ENCODE data around the gene MICA.
"Not testable (repeated sequence)": the region's sequence is repeated elsewhere in the genome, so short reads cannot be mapped to it uniquely, and the experiment has no call there.

MICA gene

DNA sequence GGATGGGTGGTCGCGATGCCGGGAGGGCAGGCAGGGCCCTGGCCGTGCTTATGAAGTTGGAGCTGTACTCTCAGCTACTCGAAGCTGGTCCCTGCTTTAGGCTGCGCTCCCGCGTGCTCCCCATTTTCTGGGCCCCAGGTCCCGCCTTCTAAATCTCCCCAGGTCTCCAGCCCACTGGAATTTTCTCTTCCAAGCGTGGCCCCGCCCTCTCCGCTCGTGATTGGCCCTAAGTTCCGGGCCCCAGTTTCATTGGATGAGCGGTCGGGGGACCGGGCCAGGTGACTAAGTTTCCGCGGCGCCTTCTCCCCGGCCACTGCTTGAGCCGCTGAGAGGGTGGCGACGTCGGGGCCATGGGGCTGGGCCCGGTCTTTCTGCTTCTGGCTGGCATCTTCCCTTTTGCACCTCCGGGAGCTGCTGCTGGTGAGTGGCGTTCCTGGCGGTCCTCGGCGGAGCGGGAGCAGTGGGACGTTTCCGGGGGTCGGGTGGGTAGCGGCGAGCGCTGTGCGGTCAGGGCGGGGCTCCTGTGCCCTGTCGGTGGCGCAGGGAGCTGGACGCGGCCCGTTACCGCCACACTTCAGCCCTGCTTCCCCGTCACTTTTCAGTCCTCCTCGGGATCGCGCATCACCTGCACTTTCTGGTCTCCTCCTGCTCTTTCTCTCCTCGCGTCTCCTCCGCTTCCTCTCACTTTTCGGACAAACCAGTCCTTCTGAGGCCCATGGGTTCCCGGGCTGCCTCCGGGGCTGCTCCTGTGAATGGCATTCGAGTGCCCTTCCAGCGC, at the start of gene MICA:
Gene MICA, plus strand, starts transcription at position 313 of the 778 bp plus-strand sequence. Its CDS starts 38 bp downstream, at position 351.
- DNase-seq, result peak; percentile 81

DNA sequence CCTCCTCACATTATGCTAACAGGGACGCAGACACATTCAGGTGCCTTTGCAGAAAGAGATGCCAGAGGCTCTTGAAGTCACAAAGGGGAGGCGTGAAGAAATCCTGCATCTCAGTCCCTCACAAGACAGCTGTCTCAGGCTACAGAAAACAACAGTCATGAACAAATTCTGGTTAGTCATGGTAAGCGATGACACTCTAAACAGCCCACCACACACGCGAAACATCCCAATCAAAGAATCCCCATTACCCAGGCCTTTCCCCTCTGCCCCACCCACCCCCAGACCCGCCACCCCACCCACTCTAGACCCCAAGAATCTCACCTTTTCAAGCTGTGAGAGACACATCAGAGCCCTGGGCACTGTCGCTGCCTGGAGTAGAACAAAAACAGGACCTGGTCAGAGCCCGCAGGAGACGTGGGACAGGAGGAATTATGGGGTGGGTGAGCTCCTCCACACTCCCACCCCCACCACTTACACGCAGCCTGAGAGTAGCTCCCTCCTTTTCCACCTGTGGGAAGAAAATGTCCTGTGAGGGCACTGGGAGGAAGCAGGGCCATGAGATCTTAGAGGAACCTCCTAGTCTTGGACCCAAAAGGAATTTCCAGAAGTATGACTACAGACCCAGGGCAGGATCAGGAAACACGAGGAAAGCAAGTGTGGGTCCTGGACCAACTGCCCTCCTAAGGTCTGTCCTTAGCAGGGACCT, 49.1 kb upstream of the MICA start:
- no peak for DNase-seq

DNA sequence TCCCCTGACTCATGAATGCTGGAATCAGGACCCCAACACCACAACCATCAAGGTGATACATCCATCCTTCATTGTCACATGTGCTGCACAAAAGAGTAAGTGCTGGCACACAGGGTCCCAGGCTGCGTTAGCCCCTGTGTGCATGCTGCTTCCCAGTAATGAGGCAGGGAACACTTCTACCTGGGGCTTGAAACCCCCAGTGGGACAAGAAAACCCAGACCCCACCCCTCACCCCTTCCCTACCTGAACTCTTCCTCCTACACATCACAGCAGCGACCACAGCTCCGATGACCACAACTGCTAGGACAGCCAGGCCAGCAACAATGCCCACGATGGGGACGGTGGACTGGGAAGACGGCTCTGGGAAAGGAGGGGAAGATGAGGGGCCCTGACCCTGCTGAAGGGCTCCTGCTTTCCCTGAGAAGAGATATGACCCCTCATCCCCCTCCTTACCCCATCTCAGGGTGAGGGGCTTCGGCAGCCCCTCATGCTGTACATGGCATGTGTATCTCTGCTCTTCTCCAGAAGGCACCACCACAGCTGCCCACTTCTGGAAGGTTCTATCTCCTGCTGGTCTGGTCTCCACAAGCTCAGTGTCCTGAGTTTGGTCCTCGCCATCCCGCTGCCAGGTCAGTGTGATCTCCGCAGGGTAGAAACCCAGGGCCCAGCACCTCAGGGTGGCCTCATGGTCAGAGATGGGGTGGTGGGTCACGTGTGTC, 48.4 kb upstream of the MICA start:
- DNase-seq, result no peak

DNA sequence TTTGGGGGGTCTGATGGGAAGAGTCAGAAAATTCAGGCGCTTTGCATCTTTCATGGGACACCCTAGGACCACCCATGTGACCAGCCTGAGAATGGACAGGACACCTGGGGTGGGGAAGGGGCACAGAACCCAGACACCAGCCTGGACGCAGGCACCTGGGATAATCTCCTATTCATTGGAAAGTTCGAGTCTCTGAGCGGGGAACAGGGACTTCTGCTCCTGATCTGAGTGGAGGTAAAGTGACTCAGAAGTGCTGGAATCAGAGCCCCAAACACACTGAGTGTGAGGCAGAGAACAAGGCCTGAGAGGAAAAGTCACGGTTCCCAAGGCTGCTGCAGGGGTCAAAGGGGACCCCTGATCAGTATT, 47.8 kb upstream of the MICA start:
- DNase-seq, result no peak

- DNase-seq, result no peak
Measured at GRCh38 chr6:31356216-31356945, 47.0 kb upstream of the MICA start.

DNA sequence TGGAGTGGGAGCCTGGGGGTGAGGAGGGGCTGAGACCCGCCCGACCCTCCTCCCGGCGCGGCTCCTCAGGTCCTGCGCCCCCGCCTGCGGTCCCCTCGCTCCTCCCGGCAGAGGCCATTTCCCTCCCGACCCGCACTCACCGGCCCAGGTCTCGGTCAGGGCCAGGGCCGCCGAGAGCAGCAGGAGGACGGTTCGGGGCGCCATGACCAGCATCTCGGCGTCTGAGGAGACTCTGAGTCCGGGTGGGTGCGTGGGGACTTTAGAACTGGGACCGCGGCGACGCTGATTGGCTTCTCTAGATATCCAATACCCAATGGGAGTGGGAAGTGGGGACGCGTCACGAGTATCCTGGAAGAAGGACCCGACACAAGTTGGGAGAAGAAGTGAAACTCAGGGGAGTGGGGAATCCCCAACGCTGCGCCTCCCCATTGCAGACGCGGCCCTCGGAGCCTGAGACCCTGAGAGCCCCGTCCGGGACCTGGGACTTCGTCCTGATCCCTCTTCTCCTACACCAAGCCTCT, 46.4 kb upstream of the MICA start, which contains the start of gene HLA-B:
Gene HLA-B, minus strand, starts transcription at position 234 of the 521 bp plus-strand sequence. Its CDS starts 21 bp downstream, at position 213.
- DNase-seq, result peak; percentile 52

DNA sequence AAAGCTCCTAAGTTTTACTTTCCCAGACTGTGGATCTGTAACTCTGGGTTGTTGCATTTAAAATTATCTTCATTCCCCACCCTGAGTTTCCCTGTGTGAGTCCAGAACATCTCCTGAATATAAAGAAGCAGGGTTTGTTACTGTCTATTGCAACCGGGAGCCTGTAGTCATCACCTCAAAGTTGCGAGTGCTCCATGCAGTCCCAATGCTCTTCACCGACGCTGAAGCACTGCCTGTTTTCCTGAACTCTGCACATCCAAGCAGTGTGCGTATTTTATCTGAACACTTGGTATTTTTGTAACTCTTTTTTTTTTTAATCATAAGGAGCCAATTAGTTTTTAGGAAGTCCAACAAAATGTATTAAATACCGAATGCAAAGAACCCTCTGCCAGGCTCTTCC, 45.5 kb upstream of the MICA start:
- no peak for DNase-seq

GRCh38 chr6:31358302-31358701, 45.1 kb upstream of the MICA start:
- no peak for DNase-seq

DNA sequence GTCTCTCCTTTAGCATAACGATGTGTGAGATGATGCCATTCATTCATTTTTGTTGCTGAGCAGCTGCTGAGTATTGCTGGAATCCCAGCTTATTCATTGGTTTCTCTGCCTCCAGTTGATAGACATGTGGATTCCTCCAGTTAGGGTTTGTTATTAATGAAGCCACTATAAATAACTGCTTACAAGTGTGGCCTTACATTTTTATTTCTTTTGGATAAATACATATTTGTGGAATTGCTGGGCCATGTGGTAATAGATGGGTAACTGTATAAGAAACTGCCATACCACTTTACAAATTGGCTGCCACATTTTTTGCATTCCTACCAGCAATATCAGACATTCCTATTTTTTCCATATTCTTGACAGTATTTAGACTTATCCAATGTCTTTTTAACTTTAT, 43.8 kb upstream of the MICA start:
- no peak for DNase-seq

DNA sequence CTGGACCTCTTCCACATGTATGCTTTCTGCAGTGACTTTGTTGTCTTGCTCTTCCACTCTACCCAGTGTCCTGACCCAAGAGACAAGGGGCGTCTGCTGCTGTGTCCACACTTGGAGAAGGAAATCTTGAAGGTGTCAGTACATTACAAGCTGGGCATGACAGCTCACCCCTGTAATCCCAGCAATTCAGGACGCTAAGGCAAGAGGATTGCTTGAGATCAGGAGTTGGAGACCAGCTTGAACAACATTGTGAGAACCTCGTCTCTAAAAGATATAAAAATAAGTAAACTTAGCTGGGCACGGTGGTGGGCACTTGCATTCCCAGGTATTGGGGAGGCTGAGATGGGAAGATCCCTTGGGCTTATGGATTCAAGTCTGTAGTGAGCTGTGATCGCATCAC, 40.6 kb upstream of the MICA start:
- no peak for DNase-seq

GRCh38 chr6:31363811-31364210, 39.6 kb upstream of the MICA start:
- DNase-seq, result no peak

- DNase-seq, result no peak
Measured at GRCh38 chr6:31365864-31366263, 37.5 kb upstream of the MICA start.

DNA sequence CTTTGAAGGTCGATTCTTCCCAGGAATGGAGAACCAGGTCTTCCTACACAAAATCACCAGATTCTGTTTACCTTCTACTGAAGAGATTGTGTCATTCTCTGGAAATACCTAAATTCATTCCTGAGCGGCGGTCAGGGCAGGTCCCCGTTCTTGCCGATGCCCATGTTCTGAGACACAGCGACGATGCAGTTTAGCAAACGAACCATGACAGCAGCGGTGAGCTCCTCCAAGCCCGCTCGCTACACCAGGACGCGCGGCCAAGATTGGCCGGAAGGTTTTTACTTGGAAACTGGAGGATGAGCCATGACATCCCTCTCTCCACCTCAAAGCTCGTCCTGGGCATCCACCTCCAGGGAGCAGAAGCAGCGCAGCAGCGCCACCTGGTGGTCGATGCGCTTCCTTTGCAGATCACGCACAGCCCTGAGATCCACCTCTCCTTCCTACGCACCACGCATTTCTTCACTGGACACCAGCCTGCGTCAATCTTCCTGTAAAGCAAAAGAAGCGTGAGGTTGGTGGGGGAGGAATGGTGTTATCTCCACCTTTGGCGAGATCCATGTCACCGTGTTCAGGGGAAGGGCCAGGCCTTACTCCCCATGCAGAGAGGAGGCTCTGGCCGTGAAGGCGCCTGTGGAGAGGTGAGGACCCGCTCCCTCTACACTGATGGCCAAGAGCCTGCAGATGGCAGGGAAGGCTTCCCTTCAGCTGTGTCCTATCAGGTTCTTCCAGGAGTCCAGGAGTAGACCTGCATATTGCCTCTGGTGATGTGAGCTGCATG, 36.5 kb upstream of the MICA start:
- DNase-seq, result peak; percentile 79

DNA sequence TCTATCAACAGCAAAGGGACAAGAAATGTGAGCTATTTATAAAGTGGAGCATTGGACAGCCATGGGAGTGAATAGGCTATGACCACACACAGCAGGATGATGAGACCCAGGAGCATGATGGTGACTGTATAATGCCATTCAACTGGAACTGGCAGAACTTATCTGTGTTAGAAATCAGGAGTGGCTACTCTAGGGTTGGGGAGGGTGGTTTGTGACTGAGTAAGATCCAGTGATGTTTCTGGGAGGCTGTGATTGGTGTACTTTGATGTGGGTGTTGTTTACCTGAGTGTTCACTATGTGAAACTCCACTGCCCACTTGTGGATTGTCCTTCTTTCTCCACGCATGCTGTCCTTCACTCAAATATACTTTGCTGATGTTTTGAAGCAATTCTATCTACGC, 34.9 kb upstream of the MICA start:
- DNase-seq, result no peak

DNA sequence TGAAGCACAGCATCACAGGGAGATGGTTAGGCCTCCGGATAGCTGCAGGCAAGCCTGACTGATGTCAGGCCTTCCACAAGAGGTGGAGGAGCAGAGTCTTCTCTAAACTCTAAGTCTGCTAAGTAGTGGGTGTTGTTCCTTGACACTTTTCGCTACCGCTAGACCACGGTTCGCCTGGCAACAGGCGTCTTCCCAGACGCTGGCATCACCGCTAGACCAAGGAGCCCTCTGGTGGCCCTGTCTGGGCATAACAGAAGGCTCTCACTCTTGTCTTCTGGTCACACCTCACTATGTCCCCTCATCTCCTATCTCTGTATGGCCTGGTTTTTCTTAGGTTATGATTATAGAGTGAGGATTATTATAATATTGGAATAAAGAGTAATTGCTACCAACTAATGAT, 29.3 kb upstream of the MICA start:
- not testable (repeated sequence) for DNase-seq

DNA sequence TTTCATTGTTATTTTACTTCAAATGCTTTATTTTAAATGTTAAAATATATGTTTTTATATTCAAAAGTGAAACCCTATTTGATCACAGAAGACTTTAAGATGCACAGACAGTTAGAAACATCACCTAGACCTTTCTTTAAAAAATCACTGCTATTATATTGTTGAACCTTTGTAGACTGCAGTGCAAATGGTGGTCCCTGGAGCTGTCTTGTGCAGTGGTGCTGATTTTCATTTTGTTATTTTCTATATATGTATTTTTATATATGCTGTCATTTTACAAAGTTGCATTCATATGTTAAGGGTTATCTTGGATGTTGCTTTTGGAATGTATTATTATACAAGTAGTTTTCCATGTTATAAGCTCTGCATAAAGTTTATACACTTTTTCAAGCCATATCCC, 27.7 kb upstream of the MICA start:
- DNase-seq, result no peak

- DNase-seq, result no peak
Measured at GRCh38 chr6:31377029-31377428, 26.4 kb upstream of the MICA start.

GRCh38 chr6:31378062-31378720, 25.2 kb upstream of the MICA start:
- no peak for DNase-seq

- no peak for DNase-seq
Measured at GRCh38 chr6:31378721-31379103, 24.7 kb upstream of the MICA start.

- DNase-seq, result no peak
Measured at GRCh38 chr6:31379850-31380249, 23.5 kb upstream of the MICA start.

DNA sequence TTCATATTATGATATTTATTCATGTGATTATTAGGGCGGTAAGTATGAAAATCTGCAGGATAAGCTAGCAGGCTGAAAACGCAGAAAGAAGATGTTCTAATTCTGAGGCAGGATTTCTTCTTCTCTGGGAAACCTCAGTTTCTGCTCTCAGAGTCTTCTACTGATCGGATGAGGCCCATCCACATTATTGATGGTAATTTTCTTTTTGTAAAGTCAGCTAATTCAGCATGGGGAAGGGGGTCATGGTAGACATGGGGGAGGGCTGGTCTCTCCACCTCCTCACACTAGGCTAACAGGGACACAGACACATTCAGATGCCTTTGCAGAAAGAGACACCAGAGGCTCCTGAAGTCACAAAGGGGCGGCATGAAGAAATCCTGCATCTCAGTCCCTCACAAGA, 21.7 kb upstream of the MICA start:
- no peak for DNase-seq

DNA sequence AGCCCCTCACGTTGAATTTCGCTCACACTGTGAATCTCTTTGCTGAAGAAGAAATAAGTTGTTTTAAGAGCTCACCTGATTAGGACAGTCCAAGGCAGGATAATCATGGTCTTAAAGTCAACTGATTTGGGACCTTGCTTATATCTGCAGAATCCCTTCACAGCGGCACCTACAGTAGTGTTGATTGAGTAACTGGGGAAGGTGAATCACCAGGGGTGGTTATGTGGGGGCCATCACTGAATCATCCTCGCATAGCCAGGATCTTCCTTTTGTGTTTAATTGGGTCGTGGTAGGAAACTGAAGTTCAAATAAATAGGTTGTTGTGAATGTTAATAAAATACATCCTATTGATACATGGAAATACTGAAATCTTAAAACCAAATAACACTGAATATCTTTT, 20.2 kb upstream of the MICA start:
- no peak for DNase-seq

Data from amniotic stem cell (primary cell).